Measurements from ENCODE around the gene PGAM2.

PGAM2 gene
- 0.12 to 1.1 (median 0.15) reads per million in 4 donors for total RNA-seq

- DNase-seq: no peak
These were observed at the start of gene PGAM2 for GRCh38 chr7:44065431-44066110. Gene PGAM2, minus strand, starts transcription at chr7:44065567. Its CDS starts 38 bp downstream, at chr7:44065529.

DNA sequence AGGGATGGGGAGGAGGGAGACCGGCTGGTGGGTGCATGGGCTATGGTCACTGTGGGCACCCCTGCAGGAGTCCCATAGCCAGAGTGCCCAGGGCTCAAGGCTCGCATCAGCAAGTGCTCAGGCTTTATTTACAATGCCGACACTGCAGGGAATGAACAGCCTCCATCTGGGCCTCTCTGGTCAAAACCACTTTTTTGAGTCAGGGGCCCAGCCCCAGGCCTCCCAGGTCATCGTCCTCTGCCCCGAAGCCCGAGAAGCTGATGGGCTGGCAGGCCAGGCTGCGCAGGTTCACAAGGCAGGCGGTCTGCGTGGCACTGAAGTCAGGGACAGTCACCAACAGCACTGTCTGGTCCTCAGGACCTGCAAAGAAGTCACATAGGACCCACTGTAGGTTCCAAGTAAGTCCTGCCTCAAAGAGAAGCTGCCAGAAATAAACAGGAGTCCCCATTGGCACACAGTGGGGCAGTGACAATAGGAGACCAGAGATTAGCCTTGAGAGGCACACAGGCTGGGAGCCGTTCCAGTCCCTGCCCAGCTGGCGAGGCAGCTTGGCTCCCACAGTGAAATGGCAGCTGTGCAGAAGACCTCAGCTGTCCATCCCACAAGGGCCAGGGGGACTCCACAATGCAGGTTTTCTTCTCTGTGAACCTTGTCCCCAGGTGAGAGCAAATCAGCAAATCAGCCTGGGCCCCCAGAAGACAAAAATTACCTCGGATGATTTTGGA lies 49.4 kb upstream of the PGAM2 start:
- DNase-seq: no peak

DNA sequence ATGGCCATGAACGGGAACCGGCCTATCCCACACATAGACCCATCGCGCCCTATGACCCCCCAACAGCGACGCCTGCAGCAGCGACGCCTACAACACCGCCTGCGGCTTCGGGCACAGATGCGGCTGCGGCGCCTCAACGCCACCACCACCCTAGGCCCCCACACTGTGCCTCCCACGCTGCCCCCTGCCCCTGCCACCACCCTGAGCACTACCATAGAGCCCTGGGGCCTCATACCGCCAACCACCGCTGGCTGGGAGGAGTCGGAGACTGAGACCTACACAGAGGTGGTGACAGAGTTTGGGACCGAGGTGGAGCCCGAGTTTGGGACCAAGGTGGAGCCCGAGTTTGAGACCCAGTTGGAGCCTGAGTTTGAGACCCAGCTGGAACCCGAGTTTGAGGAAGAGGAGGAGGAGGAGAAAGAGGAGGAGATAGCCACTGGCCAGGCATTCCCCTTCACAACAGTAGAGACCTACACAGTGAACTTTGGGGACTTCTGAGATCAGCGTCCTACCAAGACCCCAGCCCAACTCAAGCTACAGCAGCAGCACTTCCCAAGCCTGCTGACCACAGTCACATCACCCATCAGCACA lies 48.5 kb upstream of the PGAM2 start:
- no peak for DNase-seq

GRCh38 chr7:44112997-44113763 lies 47.8 kb upstream of the PGAM2 start:
- DNase-seq: no peak

- DNase-seq: no peak
These were observed 47.0 kb upstream of the PGAM2 start for GRCh38 chr7:44112231-44112996.

- DNase-seq: no peak
These were observed 46.4 kb upstream of the PGAM2 start for GRCh38 chr7:44111761-44112160.

DNA sequence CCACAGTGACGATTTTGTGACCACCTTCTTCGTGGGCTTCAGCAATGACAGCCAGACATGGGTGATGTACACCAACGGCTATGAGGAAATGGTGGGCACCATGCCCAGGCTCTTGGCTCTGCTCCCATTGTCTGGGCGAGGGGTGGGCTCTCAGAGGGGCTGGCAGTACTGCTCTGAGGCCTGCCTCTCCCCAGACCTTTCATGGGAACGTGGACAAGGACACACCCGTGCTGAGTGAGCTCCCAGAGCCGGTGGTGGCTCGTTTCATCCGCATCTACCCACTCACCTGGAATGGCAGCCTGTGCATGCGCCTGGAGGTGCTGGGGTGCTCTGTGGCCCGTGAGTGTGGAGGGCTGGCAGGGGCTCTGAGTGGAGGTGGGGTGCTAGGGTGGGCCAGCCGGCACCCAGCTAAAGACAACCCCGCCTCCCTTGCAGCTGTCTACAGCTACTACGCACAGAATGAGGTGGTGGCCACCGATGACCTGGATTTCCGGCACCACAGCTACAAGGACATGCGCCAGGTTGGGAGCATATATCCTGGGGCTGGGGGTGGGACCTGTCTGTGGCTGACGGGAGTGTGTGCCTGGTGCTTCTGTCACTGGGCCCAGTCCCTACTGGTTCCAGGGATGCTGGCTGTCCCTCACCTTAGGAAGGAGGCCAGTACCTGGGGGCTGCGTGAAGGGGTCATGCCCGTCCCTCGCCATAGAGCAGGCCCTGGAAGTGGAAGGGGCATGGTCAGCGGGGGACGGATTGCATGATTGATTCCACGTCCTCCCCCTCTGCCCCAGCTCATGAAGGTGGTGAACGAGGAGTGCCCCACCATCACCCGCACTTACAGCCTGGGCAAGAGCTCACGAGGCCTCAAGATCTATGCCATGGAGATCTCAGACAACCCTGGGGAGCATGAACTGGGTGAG lies 45.6 kb upstream of the PGAM2 start:
- DNase-seq: no peak

DNA sequence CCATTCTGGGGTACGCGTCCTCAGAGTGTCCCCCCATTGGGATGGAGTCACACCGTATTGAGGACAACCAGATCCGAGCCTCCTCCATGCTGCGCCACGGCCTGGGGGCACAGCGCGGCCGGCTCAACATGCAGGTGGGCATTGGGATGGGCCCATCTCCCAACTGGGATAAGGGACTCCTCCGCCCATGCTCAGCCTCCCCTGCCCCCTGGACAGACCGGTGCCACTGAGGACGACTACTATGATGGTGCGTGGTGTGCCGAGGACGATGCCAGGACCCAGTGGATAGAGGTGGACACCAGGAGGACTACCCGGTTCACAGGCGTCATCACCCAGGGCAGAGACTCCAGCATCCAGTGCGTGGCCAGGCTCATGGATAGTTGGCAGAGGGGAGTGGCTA lies 44.6 kb upstream of the PGAM2 start:
- no peak for DNase-seq

DNA sequence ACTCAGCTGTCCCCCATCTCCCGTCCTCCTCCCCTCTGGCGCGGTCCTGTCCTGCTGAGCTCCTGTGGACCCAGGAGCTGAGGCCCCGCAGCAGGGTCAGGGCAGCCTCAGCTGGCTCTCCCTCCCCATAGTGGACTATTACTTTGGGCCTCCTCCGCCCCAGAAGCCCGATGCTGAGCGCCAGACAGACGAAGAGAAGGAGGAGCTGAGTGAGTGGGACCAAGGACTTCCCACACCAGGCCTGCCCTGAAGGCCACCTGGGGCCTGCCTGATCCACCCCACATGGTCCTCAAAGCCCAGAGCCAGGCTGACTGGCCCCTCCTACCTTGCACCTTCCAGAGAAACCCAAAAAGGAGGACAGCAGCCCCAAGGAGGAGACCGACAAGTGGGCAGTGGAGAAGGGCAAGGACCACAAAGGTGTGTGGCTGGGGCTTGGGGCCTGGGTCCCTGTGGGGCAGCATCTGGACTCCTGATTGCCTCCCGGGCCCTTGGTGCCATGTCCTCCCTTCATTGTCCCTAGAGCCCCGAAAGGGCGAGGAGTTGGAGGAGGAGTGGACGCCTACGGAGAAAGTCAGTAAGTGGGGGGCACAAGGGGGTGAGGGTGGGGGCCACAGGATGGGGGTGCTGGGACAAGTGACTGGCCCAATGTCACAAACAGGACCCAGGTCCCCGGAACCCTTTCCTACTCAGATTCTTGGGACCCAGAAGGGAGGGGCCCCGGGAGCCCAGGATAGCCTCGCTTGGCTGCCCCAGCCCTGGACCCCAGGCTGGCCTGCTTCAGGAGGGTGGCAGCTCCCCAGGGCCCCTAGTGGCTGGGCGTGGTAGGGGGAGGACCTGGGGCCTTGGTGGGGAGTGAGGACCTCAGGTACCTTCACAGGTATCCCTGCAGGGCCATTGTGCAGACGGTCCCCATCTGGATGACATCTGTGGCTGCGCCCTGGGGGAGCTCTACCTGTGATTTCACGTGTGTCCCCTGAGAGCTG lies 43.7 kb upstream of the PGAM2 start:
- DNase-seq: no peak

DNA sequence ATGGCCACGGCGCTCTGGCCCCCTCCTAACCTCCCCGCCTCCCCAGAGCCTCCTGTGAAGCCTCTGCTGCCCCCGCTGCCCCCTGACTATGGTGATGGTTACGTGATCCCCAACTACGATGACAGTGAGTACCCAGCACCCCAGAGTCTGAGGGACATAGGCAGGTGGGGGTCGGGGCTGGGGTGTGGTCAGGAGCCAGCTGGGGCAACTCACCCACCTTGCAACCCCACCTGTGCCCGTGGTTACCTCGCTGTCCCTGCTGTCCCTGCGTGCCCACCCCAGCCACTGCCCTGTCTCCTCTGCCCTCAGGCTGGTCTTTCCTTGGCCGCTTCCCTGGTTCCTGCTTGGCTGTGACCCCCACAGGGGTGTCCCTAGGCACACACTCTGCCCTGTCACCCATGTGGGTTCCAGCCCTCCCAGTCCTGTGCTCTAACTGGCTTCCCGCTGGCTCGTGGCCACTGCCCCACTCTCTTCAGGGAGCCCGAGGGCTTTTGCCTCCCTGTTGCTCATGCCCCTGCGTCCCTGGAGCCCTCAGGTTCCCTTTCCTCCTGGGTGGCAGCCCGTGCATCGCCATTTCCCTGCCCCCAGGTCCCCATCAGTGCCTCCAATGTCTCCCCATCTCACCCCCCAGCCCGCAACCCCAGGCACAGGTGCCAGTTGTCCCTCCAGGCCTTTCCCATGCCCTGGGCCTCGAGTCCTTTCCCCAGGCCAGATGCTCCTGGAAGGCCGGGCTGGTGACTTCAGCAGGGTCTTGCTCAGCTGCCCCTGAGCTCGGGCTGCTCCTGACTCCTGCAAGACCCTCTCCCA lies 42.8 kb upstream of the PGAM2 start:
- DNase-seq: no peak

- DNase-seq: no peak
These were observed 42.0 kb upstream of the PGAM2 start for GRCh38 chr7:44107116-44107960.

GRCh38 chr7:44106311-44107065 lies 41.1 kb upstream of the PGAM2 start:
- no peak for DNase-seq

GRCh38 chr7:44105832-44106231 lies 40.5 kb upstream of the PGAM2 start:
- DNase-seq: no peak

DNA sequence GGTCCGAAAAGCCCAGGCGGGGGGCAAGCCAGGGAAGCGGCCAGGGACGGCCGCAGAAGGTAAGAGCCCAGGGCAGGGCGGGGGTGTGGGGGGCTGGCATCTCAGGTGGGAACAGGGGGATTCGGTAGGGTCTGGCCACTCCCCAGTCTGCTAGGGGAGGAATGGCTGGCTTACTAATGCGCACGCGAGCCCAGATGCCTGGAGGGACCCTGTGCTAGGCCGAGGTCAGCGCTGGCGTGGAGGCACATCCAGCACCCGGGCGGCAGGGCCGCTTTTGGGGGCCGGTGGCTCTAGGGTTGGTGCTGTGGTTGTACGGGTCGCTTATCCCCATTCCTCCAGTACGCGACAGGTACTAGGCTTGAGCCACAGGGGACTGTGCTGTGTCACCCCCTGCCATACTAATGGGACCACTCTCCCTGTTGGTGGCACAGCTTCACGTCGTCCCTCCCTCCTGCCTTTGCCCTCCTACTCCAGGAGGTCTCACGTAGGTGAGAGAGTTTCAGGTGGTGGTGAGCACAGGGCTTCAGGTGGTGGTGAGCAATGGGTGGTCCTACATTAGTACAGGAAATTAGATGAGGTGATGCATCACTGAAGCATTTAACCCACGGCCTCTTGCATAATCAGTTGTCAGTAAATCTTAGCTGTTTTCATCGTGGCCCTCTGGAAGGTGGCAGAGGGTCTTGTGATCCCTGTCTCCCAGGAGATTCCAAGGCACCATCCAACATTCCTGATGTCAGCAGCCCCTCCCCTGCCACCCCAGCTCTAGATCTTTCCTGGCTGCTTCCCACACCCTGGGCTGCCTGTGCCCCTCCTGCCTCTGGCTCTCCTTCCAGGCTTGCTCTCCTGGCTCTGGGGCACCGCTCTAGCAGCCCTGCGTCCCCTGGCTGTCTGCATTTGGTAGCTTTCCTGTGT lies 39.7 kb upstream of the PGAM2 start:
- DNase-seq: no peak

- DNase-seq: peak in 1 of 5 donors; percentile 20
These were observed 38.8 kb upstream of the PGAM2 start, which contains the start of gene AEBP1 for GRCh38 chr7:44103923-44104859. Gene AEBP1, plus strand, starts transcription at chr7:44104345. Its CDS starts 321 bp downstream, at chr7:44104666.

Data from T-helper 1 cell (primary cell).